Measurements from ENCODE around the gene TPGS1. TPM values are rescaled to one million over a fixed set of nuclear protein-coding genes. Genes with fewer than 3 reads are reported as not detected.
A peak's percentile ranks its signal among the peaks of the same experiment; 100 is the strongest.

Gene TPGS1
- total and polyA plus RNA-seq, 2 donors from 2014 or later, result 17.9 to 23.1 TPM

- intact Hi-C loops (cut with DNase I), result no loop called here
- FAIRE-seq (no peak), DNase-seq (peak in 1 of 5 donors; percentile 71)
- Histone ChIP-seq H3K27me3 (ENCODE audit: control insufficient read depth, insufficient read depth, low read length) (peaks cover 13% of the 10 kb centered on the region), H3K36me3 (ENCODE audit: control insufficient read depth in 2 of 3, insufficient read depth in 3 of 3, low read length in 3 of 3) (no peaks in the 10 kb centered on the region), H3K4me1 (ENCODE audit: control insufficient read depth in 2 of 3, insufficient read depth in 2 of 3, low read depth in 1 of 3, low read length in 3 of 3) (peaks cover 0 to 4% (median 0%) of the 10 kb centered on the region in 3 donors), H3K9ac (ENCODE audit: low read length in 3 of 3) (no peak overlapping the region), H3K4me3 (ENCODE audit: low read length in 3 of 3) (no peak overlapping the region), H3K9me3 (ENCODE audit: control insufficient read depth in 2 of 3, insufficient read depth in 1 of 3, low read length in 3 of 3) (no peaks in the 10 kb centered on the region), H3K27ac (ENCODE audit: low read depth in 2 of 2, low read length in 2 of 2) (no peak overlapping the region)
- no peak for TF ChIP-seq CTCF (IDR thresholded peaks at IDR 0.05; ENCODE audit: borderline replicate concordance, extremely low read depth, insufficient read depth)
These were observed 9.3 kb upstream of the TPGS1 start for GRCh38 chr19:497869-498510.

DNA sequence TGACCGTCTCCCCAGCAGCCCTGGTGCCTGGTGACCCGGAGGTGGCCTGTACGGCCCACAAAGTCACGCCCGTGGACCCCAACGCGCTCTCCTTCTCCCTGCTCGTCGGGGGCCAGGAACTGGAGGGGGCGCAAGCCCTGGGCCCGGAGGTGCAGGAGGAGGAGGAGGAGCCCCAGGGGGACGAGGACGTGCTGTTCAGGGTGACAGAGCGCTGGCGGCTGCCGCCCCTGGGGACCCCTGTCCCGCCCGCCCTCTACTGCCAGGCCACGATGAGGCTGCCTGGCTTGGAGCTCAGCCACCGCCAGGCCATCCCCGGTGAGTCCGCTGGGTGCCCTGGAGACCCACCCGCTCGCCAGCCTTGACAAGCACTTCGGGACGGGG, 8.8 kb upstream of the TPGS1 start:
- DNase-seq (peak in 1 of 5 donors; percentile 64), FAIRE-seq (no peak)
- Histone ChIP-seq H3K4me3 (ENCODE audit: low read length in 3 of 3) (no peak overlapping the region), H3K36me3 (ENCODE audit: control insufficient read depth in 2 of 3, insufficient read depth in 3 of 3, low read length in 3 of 3) (no peaks in the 10 kb centered on the region), H3K27me3 (ENCODE audit: control insufficient read depth, insufficient read depth, low read length) (peaks cover 13% of the 10 kb centered on the region), H3K9me3 (ENCODE audit: control insufficient read depth in 2 of 3, insufficient read depth in 1 of 3, low read length in 3 of 3) (no peaks in the 10 kb centered on the region), H3K9ac (ENCODE audit: low read length in 3 of 3) (no peak overlapping the region), H3K4me1 (ENCODE audit: control insufficient read depth in 2 of 3, insufficient read depth in 2 of 3, low read depth in 1 of 3, low read length in 3 of 3) (peaks cover 0 to 4% (median 0%) of the 10 kb centered on the region in 3 donors), H3K27ac (ENCODE audit: low read depth in 2 of 2, low read length in 2 of 2) (no peak overlapping the region)
- no peak for TF ChIP-seq CTCF (IDR thresholded peaks at IDR 0.05; ENCODE audit: borderline replicate concordance, extremely low read depth, insufficient read depth)
- intact Hi-C loops (cut with DNase I), result no loop called here

DNA sequence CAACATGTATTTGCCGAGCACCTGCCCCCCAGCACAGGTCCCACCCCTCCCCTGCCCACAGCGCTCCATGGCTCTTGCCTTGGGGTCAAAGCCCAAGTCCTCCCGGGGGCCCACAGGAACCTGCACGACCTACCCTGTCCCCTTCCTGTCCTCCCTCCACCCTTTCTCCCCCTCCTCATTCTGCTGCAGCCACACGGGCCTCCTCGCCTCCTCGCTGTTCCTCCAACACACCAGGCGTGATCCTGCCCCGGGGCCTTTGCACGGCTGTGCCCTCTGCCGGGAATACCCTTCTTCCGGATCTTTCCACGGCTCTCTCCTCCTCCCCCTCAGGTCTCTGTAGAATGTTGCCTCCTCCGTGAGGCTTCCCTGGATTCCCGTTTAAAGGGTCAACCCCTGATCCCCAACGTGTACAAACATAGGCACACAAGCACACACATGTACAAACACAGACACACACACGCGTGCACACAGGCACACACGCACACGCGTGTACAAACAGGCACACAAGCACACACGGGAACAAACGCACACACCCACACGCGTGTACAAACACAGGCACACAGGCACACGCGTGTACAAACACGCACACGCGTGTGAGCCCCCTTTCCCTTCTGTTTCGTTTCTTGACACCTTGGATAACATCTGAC, 8.2 kb upstream of the TPGS1 start:
- FAIRE-seq (no peak), DNase-seq (peak in 1 of 5 donors; percentile 51)
- Histone ChIP-seq H3K36me3 (ENCODE audit: control insufficient read depth in 2 of 3, insufficient read depth in 3 of 3, low read length in 3 of 3) (no peaks in the 10 kb centered on the region), H3K27me3 (ENCODE audit: control insufficient read depth, insufficient read depth, low read length) (peaks cover 13% of the 10 kb centered on the region), H3K4me1 (ENCODE audit: control insufficient read depth in 2 of 3, insufficient read depth in 2 of 3, low read depth in 1 of 3, low read length in 3 of 3) (peaks cover 0 to 4% (median 0%) of the 10 kb centered on the region in 3 donors), H3K4me3 (ENCODE audit: low read length in 3 of 3) (no peak overlapping the region), H3K27ac (ENCODE audit: low read depth in 2 of 2, low read length in 2 of 2) (no peak overlapping the region), H3K9me3 (ENCODE audit: control insufficient read depth in 2 of 3, insufficient read depth in 1 of 3, low read length in 3 of 3) (no peaks in the 10 kb centered on the region), H3K9ac (ENCODE audit: low read length in 3 of 3) (no peak overlapping the region)
- intact Hi-C loops (cut with DNase I), result no loop called here
- no peak for TF ChIP-seq CTCF (IDR thresholded peaks at IDR 0.05; ENCODE audit: borderline replicate concordance, extremely low read depth, insufficient read depth)

All from kidney (tissue), 14 donors.